GM19193 (cell line): ENCODE data around the gene PDE4A.

Source experiments
- POLR2A ChIP-seq: IDR thresholded peaks from 4 replicates; pipeline ENCODE4 v1.6.1; 2011; ENCODE audit not compliant: insufficient read depth, insufficient read length; ENCODE audit errors: extremely low read depth

PDE4A gene

DNA sequence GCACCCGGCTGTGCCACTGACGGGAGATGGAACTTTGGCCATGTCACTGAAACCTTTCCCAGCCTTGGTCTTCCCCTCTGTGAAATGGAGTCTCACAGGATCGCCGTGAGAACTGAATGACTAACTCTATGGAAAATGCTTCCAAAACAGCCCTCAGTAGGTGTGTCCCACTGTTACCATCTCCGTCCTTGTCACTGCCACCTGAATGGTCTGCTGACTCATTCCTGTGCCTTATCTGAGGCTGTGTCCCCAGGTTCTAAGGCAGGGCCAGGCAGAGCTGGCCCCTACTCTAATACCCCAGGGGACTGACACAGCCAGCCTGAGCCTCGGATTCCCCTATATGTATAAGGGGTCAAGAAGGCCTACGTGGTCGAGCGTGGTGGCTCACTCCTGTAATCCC lies 21.5 kb upstream of the PDE4A start:
- TF ChIP-seq POLR2A = no peak

DNA sequence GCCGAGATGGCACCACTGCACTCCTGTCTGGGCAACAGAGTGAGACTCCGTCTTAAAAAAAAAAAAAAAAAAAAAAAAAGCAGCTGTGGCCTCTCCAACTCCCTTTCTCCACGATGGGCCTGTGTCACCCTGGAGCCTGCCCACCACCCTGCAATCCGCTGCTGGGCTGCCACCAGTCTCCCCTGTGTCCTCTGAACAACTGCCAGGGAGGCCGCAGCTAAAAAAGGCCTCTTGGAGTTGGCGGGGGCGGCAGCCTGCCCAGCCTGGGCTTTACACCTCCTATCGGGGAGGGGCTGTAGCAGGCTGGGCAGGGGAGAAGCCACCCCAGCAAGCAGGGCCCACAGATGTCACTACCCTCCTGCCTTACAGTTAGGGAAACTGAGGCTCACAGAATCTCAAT lies 20.5 kb upstream of the PDE4A start:
- TF ChIP-seq POLR2A = no peak

DNA sequence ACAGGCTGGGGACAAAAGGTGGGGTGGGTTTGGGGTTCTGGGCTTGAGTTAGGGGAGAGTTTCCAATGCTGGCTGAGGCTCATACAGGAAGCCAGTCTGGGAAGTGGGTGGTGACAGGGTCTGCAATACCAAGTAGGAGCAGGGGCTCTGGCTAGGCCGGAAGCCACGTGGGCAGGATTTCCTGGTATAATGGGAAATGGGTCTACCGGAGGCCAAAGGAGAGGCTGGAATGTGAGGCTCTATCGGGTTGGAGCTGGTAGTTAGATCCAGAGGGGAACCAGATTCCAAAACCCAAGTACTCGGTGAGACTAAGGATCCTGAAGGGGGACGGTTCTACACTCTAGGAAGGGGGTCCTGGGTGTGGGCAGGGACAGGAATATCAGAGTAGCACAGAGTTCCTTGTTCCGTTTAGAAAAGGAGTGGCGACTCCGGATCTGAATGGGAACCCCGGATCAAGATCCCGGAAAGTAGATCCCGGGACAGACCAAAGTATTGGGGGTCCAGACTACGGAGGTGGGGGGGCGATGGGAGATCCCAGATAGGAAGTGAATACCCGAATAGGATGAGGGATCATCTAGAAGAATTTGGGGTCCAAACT lies 17.8 kb upstream of the PDE4A start:
- TF ChIP-seq POLR2A = no peak

DNA sequence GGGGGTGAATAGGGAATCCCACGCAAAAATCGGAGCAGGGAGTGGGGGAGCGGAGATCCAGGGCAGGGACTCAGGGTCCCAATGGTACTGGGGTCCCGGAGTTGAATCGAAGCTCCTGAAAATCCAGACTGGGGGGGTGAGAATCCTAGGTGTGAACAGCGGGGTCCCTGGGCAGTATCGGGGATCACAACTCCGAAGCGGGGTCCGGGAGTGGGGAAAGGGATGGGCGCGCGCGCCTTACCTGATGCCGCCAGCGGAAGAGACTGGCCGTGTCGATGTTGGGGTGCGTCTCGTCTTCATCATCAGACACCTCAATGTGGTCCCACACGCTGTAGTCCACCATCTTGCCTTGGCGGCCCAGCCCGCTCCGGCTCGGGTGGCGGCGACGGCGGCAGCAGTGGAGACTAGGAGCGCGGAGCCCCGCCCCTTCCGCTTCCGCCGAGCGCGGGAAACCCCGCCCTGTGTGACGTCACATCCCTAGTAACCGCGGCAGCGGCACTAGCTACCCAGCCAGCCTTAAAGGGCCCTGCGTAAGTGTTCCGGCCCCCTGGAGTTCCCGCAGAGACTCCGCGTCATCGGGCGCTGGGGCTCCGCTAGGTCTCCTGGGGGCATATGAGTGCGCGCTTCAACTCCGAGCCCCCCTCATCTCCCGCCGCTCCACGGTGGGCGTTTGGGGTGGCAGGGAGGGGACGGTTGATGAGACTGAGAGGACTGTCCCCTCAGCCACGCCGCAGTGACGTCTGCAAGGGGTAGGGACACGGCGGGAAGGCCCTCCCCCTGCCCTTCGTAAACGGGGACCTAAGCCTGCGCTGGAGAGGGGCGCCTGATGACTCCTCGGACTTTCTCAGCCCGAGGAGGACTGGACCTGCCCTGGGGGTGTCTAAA lies 17.0 kb upstream of the PDE4A start, which contains the start of gene CDC37:
CDC37 (minus strand) TSS at position 406 of the 885 bp plus-strand sequence; CDS start at position 343, 63 bp downstream.
- peak; percentile 96 for TF ChIP-seq POLR2A

DNA sequence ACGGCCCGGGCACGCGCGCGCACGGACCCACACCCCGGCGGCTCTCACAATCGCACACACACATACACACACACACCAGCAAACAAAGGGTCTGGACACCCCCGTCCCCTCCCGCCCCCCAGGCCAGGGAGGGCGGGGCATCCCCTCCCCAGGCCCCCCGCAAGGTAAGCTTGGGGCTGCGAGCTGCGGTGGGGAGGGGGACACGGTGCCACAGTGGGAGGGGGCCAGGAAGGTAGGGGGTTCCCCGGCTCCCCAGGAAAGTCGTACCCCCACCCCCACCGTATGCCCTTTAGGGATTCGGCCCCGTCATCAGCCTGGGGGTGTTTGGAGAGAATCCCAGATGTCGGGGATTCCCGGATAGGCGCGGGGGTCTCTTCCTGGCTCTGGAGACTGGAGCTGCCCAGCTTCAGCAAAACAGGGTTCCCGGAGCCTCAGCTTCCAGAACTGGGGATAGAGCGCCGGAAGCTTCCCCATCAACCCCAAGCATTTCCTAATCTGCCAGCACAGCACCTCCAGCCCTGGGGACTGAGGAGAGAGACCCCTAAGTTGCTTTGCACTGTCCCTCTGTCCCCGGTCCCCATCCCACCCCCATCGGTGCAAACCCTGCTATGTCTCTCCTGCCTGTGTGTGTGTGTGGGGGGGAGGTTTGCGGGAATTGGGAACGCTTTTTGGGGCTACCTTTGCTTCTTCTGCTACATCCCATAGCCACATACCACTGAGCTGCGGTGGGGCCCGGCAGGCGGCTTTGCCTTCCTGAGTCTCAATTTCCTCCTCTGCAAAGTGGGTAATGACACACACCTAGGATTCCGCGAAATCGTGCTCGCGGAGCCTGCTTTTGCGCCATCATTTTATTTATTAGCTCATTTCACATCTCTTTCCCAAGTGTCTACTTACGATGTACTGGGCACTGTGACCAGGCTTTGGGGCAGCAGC lies 15.2 kb upstream of the PDE4A start:
- TF ChIP-seq POLR2A = no peak

DNA sequence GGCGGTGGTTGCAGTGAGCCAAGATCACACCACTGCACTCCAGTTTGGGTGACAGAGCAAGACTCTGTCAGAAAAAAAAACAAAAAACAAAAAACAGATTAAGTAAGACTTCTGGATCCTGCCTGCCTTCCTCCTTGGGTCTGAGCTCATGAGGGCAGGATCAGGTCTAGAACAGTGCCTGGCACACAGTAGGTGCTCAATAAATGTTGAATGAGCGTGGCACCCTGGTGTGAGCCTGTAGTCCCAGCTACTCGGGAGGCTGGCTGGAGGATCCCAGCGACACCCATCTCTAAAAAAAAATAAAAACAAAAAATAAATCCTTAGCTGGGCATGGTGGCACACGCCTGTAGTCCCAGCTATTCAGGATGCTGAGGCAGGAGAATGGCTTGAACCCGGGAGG lies 14.1 kb upstream of the PDE4A start:
- TF ChIP-seq POLR2A = no peak

DNA sequence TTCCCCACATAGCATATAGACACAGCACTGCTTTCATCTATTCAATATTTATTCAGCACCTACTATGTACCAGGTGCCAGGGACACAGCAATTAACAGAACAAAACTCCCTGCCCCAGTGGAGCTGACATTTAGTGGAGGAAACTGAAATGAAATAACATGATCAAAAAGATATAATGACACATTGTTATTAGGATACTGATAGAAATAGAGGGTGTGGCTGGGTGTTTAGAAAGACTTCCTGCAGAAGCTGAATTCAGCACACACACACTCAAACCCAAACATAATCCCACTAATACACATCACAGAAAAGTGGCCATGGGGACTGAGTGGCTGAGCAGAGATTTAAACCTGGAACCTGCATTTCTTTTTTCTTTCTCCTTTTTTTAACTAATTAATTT lies 13.2 kb upstream of the PDE4A start:
- TF ChIP-seq POLR2A = no peak

DNA sequence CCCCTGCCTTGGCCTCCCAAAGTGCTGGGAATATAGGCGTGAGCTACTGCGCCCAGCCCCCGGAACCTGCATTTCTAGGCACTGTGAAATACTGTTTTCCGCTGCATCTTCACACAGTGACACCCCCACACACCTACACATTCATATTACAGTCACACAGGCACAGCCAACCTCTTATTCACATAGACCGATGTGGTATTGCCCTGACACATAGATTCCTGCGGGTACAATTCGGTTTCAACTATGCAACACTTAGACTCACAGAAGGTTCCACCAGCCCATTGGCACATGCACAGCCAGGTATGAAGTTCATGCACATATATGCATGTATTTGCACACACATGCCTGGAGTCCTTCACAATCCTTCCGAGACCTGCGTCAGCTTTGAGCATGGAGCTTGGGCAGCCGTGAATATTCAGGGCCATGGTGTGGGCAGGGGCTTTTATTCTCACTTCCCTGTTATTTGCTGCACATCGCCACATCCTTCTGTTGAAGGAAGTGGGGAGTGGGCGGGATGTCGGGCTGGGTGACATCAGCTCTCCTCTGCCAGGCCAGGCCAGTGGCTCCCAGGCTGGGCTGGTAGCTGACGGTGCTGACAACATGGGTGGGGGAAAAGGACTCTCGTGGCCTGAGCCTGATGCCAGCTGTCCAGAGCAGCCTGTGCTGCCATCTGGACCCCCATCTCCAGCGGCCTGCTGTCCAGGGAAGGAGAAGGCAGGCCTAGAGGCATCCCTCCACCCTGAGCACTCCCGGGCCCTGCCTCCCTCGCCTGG lies 11.6 kb upstream of the PDE4A start:
- no peak for TF ChIP-seq POLR2A

DNA sequence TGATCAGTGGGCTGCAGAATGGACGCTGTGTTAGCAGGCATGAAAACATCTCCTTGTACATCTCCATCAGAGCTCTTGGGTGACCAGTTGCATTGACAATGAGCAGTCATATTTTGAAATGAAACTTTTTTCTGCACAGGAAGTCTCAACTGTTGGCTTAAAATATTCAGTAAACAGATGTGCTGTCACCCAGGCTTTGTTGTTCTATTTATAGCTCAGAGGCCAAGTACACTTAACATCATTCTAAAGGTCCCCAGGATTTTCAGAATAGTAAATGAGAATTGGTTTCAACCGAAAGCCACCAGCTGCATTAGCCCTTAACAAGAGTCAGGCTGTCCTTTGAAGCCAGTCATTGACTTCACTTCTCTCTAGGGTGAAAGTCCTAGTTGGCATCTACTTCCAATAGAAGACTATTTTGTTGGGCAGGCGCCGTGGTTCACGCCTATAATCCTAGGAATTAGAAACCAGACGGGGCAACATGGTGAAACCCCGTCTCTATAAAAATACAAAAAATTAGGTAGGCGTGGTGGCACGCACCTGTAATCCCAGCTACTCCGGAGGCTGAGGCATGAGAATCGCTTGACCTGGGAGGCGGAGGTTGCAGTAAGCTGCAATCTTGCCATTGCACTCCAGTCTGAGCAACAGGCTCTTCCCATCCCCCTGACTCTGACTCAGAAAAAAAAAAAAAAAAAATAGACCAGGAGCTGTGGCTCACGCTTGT lies 7.9 kb upstream of the PDE4A start:
- no peak for TF ChIP-seq POLR2A

DNA sequence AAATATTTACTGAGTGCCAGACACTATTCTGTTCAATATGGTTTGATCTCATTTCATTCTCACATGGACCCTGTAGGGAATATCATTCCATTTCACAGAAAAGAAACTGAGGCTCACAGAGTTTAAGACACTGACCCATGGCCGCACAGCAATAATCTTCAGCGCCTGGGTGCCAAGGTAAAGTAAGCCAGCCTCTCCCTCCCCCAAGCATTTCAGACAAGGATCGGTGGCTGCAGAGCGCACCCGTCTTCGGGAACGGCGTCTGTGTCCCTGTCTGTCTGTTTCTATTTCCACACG lies 4.3 kb upstream of the PDE4A start:
- no peak for TF ChIP-seq POLR2A

DNA sequence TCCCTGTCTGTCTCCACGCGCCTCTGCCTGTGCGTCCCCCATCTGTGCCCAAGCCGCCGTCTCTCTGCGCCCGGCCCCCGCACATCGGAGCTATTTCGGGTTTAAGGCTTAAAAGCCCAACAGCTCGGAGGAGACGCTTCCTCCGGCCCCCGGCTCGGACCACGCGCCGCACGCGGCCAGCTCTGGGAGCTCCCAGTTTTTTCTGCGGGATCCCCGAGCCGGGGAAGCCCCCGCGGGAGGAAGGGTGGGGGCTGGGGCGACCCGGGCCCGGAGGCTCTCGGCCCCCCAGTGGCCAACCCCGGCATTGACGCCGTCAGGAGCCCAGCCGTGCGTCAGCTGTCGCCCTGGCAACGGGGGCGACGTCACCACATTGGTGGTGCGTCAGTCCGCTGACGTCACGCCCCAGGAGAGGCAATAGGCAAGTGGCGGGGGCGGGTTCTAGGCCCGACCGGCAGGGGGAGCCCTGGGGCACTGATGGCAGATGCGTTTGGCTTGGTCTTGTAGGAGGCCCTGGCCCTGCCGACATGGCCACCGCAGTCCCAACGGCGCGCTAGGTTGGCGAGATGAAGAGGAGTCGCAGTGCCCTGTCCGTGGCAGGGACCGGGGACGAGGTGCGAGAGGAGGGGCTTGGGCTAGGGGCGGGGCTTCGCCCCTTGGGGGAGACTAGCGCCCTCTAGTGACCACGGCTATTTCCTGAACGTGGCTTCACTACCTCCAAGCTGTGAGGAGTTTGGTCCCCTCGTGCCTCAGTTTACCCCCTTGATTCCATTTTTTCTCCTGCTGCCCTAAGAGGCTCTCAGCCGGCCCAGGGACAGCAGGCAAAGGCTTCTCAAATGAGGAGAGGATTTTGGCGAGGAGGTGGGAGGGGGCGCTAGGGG lies 3.7 kb upstream of the PDE4A start:
- TF ChIP-seq POLR2A = peak; percentile 34

DNA sequence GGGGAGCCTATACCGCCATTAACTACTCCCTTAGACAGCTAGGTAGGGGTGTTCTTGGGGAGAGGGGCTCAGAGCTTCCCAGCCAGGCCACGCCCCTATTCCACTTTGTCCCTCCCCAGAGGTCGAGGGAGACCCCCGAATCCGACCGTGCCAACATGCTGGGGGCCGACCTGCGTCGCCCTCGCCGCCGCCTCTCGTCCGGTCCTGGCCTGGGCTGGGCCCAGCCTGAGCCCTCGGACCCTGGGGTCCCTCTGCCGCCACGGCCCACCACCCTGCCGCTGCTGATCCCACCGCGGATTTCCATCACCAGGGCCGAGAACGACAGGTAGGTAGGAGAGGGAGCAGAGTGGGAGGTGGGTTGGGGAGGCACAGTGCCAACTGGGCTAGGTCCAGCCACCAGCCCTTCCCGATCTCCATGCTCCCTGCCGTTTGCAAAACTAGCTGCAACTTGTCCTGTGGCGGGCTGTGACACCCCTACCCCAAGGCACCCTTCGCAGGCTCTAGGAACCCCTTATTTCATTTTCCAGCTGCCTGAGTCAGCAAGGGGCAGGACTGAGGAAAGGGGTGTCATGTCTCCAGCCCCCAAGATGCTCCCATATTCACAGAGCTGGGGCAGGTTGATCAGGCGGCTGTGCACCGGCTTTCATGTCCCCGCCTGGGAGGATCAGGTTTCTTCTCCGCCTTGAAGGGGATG lies 2.6 kb upstream of the PDE4A start:
- no peak for TF ChIP-seq POLR2A

DNA sequence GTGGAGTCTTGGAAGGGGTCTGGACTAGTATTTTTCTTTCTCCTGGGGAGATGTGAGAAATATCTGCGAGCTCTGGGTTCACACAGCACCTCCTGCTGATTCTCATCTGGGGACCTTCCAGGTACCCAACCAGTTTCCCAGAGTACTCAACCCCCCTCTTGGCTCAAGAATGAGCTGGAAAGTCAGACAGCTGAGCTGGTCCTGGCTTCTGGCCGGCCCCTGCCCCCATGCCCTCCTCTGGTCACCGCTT lies 2.2 kb upstream of the PDE4A start:
- no peak for TF ChIP-seq POLR2A

DNA sequence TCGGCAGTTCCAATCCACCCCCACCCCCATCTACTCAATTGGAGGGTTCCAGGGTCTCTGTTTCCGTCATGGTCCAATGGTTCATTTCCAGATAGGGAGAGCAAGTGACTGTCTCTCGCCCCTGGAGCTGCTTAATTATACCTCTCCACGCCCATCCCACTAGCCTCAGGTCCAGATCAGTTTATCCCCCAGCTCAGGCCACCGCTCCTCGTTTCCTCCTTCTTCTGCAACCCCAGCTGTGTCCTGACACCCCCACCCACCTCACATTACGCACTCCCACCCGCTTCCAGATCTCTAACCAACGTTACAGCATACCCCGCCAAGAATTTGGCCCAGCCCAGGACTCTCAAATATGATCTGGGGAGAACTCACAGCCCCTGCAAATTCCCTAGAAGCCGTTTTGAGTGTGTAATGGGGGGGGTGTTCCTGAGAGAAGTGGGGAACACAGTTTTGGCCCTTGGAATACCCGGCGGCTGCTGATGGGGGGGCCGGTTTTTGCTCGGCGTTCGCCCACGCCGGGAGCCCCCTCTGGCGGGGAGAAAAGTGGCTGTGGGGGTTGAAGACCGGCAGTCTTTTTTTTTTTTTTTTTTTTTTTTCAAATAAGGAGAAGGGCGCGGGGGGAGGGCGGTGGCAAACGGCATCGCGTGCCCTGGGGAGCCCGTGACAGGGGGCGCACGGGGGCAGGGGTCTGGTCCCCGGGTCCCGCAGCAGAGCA lies 1.7 kb upstream of the PDE4A start:
- no peak for TF ChIP-seq POLR2A
